Globus pallidus (tissue), 1 donor: ENCODE results near the gene CHST15.

ENCODE experiments used
- DNase-seq: peaks from one replicate; pipeline ENCODE4 v3.0.0-alpha.2; 2015; ENCODE audit warnings: low spot score

The CHST15 gene

GRCh38 chr10:124092860-124093773 lies at the start of gene CHST15:
Gene CHST15, minus strand, starts transcription at chr10:124093598. Its CDS starts 47,386 bp downstream, at chr10:124046212.
- peak; percentile 26 for DNase-seq

GRCh38 chr10:124142960-124143359 lies 49.6 kb upstream of the CHST15 start:
- no peak for DNase-seq

DNA sequence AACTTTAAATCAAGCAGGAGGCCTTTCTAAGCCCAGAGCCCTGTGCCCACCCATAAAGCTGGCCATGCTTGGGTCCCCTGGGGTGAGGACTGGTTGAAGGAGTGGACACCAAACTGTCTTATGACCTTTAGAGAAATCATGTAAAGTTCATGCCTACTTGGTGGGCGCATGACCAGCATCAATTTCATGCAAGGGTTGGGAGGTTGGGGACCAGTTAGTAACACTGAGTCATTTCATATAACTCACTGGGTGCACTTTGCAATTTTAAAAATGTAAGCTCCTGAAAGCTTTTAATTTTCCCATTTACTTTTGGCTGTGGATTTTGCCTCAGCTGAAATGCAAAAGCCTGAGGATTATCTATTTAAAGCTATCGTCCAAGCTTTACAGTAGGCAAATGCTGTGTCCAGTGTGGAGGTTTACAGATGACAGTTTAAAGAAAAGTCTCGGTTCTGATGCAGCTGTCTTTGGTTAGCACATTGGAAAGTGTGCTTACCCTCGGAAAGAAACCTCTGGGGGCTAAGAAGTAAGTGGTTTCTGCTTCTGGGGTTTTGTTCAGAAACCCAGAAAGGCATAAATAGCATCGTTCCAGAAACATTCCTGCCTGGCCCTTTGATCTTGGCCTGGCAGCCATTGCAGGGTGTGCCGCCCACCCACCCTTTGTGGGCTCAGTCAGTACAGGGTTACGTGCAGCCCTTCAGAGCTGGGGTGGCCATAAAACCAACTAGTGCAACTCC lies 48.8 kb upstream of the CHST15 start:
- no peak for DNase-seq

DNA sequence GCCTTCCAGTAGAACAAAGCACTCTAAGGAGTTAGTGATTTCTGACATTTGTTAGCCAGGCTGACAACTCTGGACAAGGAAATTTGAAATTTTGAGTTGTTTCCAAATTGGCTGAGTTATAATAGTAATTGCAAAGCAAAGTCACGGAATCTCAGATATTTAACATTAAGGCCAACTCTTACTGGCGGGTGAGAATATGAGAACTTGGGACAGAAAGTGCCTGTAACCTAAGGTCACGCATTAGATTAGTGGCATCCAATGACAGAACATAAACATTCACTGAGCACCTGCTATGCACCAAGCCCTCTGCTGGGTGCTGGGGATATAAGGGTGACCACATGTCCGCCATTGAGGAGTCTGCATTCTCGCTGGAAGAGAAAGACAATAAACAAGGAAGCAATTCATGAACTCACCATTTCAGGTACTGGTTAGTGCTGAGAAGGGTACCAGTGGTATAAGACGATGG lies 45.5 kb upstream of the CHST15 start:
- no peak for DNase-seq

DNA sequence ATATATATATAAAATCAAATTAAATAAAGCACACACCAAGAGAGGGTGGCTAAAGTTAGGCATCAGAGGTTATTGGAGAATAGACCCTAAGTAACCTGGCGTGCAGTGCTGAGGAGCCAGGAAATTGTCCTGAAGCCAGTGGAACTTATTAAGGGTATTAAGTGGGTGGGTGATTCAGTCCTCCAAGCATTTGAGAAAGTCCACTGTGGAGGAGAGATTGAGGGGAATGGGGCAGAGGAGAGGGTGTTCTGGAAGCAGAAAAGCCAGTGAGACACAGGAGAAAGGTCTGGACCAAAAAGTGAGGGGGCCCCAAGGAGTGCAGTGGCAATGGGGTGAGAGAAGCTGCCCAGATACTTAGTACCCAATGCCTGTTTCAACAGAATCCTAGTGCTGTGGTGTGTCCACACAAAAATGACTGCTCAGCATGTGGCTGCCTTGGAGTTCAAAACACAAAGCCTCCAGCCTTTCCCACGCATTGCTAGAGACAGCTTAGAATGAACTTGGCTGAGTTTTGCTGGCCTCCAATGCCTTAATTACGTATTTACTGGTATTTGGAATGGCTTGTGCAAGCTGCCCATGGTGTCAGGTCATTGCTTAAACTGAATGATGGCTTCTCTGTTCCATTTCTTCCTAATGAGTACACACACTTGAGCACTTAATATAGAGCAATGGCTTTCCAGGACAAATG lies 44.9 kb upstream of the CHST15 start:
- DNase-seq: peak; percentile 76

GRCh38 chr10:124134251-124134893 lies 41.0 kb upstream of the CHST15 start:
- DNase-seq: no peak

DNA sequence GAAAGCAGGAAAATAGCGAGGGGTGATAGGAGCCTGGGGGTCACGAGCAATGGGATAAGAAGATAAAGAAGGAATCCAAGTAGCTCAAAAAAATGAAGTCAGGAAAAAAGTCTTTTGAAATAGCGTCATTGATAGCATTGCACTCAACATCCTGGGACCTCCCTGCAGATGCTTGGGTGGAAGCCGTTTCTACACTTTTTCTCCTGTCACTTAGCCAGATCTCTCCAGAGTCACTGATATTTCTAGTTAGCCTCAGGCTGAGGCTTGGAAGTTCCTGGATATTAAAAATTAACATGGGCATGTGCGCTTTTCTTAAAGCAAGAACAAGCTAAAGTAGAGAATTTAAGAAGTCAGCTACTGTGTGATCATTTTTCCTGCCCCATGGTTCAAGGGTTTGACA lies 39.5 kb upstream of the CHST15 start:
- no peak for DNase-seq

DNA sequence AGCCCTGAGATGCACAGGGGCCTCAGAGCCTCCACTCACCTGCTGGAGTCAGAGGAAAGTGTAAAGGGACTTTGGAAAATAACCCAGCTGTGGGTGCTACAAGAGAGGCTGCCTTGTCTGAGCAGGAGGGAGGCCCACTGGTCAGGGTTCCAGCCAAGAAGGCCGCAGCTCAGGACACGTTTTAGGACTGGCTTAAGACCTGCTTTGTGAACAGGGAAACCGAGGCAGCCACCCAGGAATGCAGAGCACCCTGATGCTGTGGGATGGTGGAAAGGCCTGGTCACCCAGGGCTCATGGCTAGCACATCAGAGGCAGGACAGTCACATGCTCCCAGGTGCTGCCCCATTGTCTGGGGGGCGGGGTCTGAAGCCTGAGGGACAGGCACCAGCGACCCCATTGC lies 38.9 kb upstream of the CHST15 start:
- no peak for DNase-seq

- DNase-seq: no peak
Measured at GRCh38 chr10:124131172-124131571, 37.8 kb upstream of the CHST15 start.

GRCh38 chr10:124130198-124130900 lies 37.0 kb upstream of the CHST15 start:
- no peak for DNase-seq

DNA sequence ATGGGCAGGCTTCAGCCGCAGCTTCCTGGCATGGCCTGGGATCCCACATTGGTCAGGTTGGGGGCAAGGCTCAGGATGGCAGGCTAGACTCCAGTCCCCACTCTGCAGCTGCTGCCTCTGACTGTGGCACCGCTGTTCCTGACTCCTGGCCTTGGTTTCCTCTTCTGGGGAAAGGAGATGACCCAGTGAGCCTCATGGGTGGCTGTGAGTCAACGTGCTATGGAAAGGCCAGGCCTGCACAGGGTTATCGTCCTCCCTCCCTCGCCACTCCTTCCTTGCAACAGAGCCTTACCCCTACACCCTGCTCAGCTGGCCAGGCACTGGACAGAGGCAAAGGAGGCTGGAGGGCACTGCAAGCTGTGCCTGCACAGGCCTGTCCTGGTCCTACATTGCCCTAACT lies 36.1 kb upstream of the CHST15 start:
- no peak for DNase-seq

GRCh38 chr10:124128811-124129145 lies 35.4 kb upstream of the CHST15 start:
- DNase-seq: no peak

- no peak for DNase-seq
Measured at GRCh38 chr10:124127965-124128810, 34.8 kb upstream of the CHST15 start.

DNA sequence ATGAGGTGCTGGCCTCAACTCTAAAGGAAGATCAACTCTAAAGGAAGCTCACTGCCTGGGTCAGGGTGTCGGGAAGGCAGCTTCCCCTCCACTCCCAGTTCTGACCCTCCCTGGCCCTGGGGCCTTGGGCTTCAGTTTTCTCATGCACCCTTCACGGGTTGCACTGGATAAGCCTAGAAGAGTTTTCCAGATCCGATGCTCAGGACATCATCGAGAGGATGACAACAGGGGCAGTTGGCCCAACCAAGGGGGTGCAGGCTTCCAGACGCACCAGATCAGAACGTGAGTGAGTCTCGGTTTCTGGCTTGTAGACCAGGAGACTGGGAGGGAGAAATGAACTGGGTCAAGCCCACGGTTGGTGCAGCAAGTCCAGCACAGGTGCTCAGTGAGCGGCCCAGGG lies 34.2 kb upstream of the CHST15 start:
- DNase-seq: no peak

- DNase-seq: no peak
Measured at GRCh38 chr10:124126983-124127385, 33.6 kb upstream of the CHST15 start.

- DNase-seq: no peak
Measured at GRCh38 chr10:124126145-124126982, 33.0 kb upstream of the CHST15 start.

DNA sequence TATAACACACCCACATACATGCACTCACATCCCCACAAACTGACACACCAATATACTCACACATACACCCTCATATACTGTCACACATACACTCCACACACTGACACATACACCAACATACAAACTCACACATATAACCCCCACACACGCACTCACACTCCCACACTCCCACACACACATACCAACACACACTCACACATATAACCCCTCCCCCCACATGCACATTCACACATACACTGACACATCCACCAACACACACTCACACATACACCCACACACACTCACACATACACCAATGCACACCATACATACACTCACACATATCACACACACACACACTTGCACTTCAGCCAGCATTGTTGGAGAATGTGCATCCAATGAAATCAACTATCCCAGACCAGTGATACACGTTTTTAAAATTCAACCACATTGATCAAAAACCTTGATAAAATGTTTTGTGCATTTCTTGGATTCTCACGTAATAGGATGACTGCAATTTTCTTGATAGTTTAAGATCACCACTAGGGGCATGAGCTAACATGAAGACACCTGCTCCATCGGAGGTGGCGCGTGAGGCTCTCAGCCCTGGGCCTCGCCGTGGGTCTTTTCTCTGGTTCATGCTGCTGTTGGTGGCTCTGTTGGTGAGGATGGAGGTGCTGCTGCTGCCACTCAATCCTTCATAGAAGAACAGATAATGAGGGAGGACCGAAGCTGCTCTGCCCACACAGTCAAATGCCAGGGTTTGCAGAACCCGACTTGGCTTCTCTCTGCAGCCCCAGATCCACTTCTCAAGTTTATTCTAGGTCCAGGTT lies 32.1 kb upstream of the CHST15 start:
- no peak for DNase-seq

- no peak for DNase-seq
Measured at GRCh38 chr10:124124769-124125161, 31.4 kb upstream of the CHST15 start.
